Neural progenitor cell (in vitro differentiated cells): Measurements from ENCODE around the gene LYVE1. TPM values are rescaled to one million over a fixed set of nuclear protein-coding genes. Genes with fewer than 3 reads are reported as not detected.

Experiments
- DNase-seq: peaks from one replicate; pipeline ENCODE4 v3.0.0-alpha.2; 2016; ENCODE audit warnings: low spot score
- H2AFZ ChIP-seq: fragments of 200-600 bp; sonication (generic); replicated peaks from 2 replicates; pipeline ENCODE4 v1.6.1; 2016; ENCODE audit warnings: antibody characterized with exemption
- H3F3A ChIP-seq: fragments of 200-600 bp; sonication (generic); 2 replicates; pipeline ENCODE4 v1.6.1; 2016; ENCODE audit warnings: antibody characterized with exemption, low read depth
- H3K27ac ChIP-seq: fragments of 200-600 bp; sonication (generic); 2 replicates; pipeline ENCODE4 v1.5.1; 2016; ENCODE audit warnings: mild to moderate bottlenecking
- H3K27me3 ChIP-seq: fragments of 200-600 bp; sonication (generic); 2 replicates; pipeline ENCODE4 v1.6.1; 2016; ENCODE audit warnings: mild to moderate bottlenecking, moderate library complexity
- H3K36me3 ChIP-seq: fragments of 200-600 bp; sonication (generic); 2 replicates; pipeline ENCODE4 v1.5.1; 2016
- H3K4me1 ChIP-seq: fragments of 200-600 bp; sonication (generic); 2 replicates; pipeline ENCODE4 v1.6.1; 2016; ENCODE audit warnings: mixed run types
- H3K4me2 ChIP-seq: fragments of 200-600 bp; sonication (generic); 2 replicates; pipeline ENCODE4 v1.6.1; 2016
- H3K4me3 ChIP-seq: fragments of 200-600 bp; sonication (generic); 2 replicates; pipeline ENCODE4 v1.5.1; 2016
- H3K79me2 ChIP-seq: fragments of 200-600 bp; sonication (generic); 2 replicates; pipeline ENCODE4 v1.6.1; 2016; ENCODE audit warnings: low read depth
- H3K9ac ChIP-seq: fragments of 200-600 bp; sonication (generic); 2 replicates; pipeline ENCODE4 v1.6.1; 2016
- H3K9me3 ChIP-seq: fragments of 200-600 bp; sonication (generic); 2 replicates; pipeline ENCODE4 v1.5.1; 2016; ENCODE audit warnings: low read depth
- H4K20me1 ChIP-seq: fragments of 200-600 bp; sonication (generic); 2 replicates; pipeline ENCODE4 v1.6.1; 2016; ENCODE audit warnings: low read depth
- H3K27ac Mint-ChIP-seq: 3 replicates; pipeline ENCODE4 v1.8.0; 2021; ENCODE audit warnings: mixed read lengths
- H3K27me3 Mint-ChIP-seq: 2 replicates; pipeline ENCODE4 v1.8.0; 2022; ENCODE audit warnings: low read depth, mild to moderate bottlenecking, inconsistent platforms, moderate library complexity, mixed read lengths; ENCODE audit not compliant: insufficient read depth
- H3K36me3 Mint-ChIP-seq: 3 replicates; pipeline ENCODE4 v1.8.0; 2021; ENCODE audit warnings: mixed read lengths
- H3K4me1 Mint-ChIP-seq: 3 replicates; pipeline ENCODE4 v1.8.0; 2021; ENCODE audit warnings: mixed read lengths
- H3K4me3 Mint-ChIP-seq: 3 replicates; pipeline ENCODE4 v1.8.0; 2021; ENCODE audit warnings: mild to moderate bottlenecking, moderate library complexity, mixed read lengths
- H3K9me3 Mint-ChIP-seq: 3 replicates; pipeline ENCODE4 v1.8.0; 2020; ENCODE audit warnings: mixed read lengths
- EZH2 ChIP-seq: fragments of 200-600 bp; sonication (generic); IDR thresholded peaks from 2 replicates; pipeline ENCODE4 v1.6.1; 2017; ENCODE audit warnings: antibody characterized with exemption, mild to moderate bottlenecking, moderate library complexity
- EZH2phosphoT487 ChIP-seq: fragments of 200-600 bp; sonication (generic); IDR thresholded peaks from 2 replicates; pipeline ENCODE4 v1.6.1; 2017; ENCODE audit warnings: antibody characterized with exemption
- total RNA-seq: library from RNA; depleted of rRNA; stranded (reverse); fragments of >200 nt; gene quantifications from 2 replicates; pipeline ENCODE4 v1.2.3, GENCODE V29; 2015; ENCODE audit warnings: low replicate concordance
- TF ChIP-seq, protein P1 (sequence below): fragments of 200-600 bp; sonication (generic); IDR thresholded peaks from 2 replicates; pipeline ENCODE4 v1.5.1; 2017; ENCODE audit warnings: antibody characterized with exemption, mild to moderate bottlenecking

The LYVE1 gene
- total RNA-seq, 1 donor from 2014 or later, result 0.51 TPM

DNA sequence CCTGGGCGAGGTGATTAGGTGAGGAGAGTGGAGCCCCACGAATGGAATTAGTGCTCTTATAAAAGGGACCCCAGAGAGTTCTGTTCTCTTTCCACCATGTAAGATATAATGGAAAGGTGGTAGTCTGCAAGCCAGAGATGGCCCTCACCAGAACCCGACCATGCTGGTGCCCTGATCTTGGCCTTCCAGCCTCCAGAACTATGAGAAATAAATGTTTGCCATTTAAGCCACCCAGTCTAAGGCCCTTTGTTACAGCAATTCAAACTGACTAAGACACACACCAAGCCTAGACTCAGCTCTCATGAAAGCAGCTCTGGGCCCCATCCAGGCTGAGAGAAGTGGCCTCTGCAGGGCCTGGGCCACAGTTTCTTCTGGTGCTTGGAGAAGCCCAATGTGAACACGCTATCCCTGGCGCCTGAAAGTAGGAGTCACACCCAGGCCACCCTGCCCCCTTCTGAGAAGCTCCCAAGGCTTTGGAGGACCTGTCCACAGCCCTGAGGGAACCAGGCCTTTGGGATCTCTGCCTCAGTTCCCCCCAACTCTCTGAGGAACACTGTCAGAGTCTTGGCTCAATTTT, 35.3 kb upstream of the LYVE1 start:
- no peak for DNase-seq
- Mint-ChIP-seq H3K27me3 (no peaks in the 10 kb centered on the region), H3K36me3 (no peaks in the 10 kb centered on the region), H3K9me3 (no peaks in the 10 kb centered on the region), H3K27ac (no peak overlapping the region), H3K4me1 (peaks cover 28% of the 10 kb centered on the region), H3K4me3 (no peak overlapping the region)
- Histone ChIP-seq H3K9ac (no peak overlapping the region), H3K27me3 (no peaks in the 10 kb centered on the region), H3K9me3 (no peaks in the 10 kb centered on the region), H4K20me1 (no peaks in the 10 kb centered on the region), H3K27ac (no peak overlapping the region), H3K4me1 (peaks cover 8% of the 10 kb centered on the region), H3F3A (no peaks in the 10 kb centered on the region), H2AFZ (no peak overlapping the region), H3K36me3 (no peaks in the 10 kb centered on the region), H3K4me2 (no peak overlapping the region), H3K79me2 (no peaks in the 10 kb centered on the region), H3K4me3 (no peak overlapping the region)
- TF ChIP-seq, protein P1, sequence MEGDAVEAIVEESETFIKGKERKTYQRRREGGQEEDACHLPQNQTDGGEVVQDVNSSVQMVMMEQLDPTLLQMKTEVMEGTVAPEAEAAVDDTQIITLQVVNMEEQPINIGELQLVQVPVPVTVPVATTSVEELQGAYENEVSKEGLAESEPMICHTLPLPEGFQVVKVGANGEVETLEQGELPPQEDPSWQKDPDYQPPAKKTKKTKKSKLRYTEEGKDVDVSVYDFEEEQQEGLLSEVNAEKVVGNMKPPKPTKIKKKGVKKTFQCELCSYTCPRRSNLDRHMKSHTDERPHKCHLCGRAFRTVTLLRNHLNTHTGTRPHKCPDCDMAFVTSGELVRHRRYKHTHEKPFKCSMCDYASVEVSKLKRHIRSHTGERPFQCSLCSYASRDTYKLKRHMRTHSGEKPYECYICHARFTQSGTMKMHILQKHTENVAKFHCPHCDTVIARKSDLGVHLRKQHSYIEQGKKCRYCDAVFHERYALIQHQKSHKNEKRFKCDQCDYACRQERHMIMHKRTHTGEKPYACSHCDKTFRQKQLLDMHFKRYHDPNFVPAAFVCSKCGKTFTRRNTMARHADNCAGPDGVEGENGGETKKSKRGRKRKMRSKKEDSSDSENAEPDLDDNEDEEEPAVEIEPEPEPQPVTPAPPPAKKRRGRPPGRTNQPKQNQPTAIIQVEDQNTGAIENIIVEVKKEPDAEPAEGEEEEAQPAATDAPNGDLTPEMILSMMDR, result no peak
- TF ChIP-seq EZH2 (no peak), EZH2phosphoT487 (no peak)

DNA sequence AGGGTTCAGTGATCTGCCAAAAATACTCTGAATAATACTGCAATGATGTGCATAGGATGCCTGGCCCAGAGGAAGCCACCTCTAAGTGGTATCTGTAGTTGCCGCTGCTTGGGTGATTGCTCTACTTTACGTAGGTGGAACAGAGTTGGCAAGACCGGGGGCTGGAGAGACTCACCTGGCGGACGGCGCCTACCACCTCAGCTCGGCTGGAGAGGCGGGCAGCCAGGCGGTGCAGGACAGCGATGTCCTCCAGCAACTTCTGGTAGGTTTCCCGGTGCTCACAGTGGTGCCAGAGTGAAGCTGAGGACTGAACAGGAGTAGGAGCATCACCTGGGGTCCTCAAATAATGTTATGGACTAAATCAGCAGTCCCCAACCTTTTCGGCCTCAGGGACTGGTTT, 34.5 kb upstream of the LYVE1 start:
- Mint-ChIP-seq H3K4me3 (no peak overlapping the region), H3K36me3 (no peaks in the 10 kb centered on the region), H3K27me3 (no peaks in the 10 kb centered on the region), H3K4me1 (peaks cover 28% of the 10 kb centered on the region), H3K27ac (no peak overlapping the region), H3K9me3 (no peaks in the 10 kb centered on the region)
- Histone ChIP-seq H3K36me3 (no peaks in the 10 kb centered on the region), H3K4me3 (no peak overlapping the region), H4K20me1 (no peaks in the 10 kb centered on the region), H3K27ac (no peak overlapping the region), H3K9ac (no peak overlapping the region), H2AFZ (no peak overlapping the region), H3K9me3 (no peaks in the 10 kb centered on the region), H3F3A (no peaks in the 10 kb centered on the region), H3K27me3 (no peaks in the 10 kb centered on the region), H3K79me2 (no peaks in the 10 kb centered on the region), H3K4me2 (no peak overlapping the region), H3K4me1 (peaks cover 8% of the 10 kb centered on the region)
- no peak for DNase-seq
- TF ChIP-seq, protein P1, result no peak
- TF ChIP-seq EZH2phosphoT487, result no peak
- no peak for TF ChIP-seq EZH2

DNA sequence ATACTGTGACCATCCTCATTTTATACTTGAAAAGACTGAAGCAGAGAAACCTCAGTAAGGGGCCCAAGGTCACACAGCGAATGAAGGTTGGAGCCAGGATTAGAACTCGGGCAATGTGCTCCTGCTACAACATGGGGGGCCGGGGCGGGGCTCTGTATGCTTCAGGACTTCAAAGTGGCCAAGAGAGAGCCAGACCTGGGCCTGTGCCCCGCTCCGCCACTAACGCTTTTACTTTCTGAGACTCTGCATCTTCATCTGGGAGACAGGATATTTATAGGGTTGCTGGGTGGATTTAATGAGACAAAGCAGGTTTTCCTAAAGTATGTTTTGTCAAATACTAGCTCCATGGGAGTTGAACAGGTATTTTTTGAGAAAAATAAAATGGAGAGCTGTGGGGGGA, 33.9 kb upstream of the LYVE1 start:
- Mint-ChIP-seq H3K27me3 (no peaks in the 10 kb centered on the region), H3K4me1 (peaks cover 28% of the 10 kb centered on the region), H3K27ac (no peak overlapping the region), H3K4me3 (no peak overlapping the region), H3K36me3 (no peaks in the 10 kb centered on the region), H3K9me3 (no peaks in the 10 kb centered on the region)
- no peaks in the 10 kb centered on the region for H3K79me2 ChIP-seq
- H3K36me3 ChIP-seq, result no peaks in the 10 kb centered on the region
- no peak overlapping the region for H3K9ac ChIP-seq
- H3K4me2 ChIP-seq, result no peak overlapping the region
- no peaks in the 10 kb centered on the region for H4K20me1 ChIP-seq
- TF ChIP-seq EZH2phosphoT487, result no peak
- TF ChIP-seq EZH2, result no peak
- TF ChIP-seq, protein P1, result no peak
- no peak for DNase-seq
- H3K27ac ChIP-seq, result no peak overlapping the region
- H3K4me1 ChIP-seq, result peaks cover 8% of the 10 kb centered on the region
- H3K9me3 ChIP-seq, result no peaks in the 10 kb centered on the region
- no peak overlapping the region for H3K4me3 ChIP-seq
- H3K27me3 ChIP-seq, result no peaks in the 10 kb centered on the region
- no peak overlapping the region for H2AFZ ChIP-seq
- no peaks in the 10 kb centered on the region for H3F3A ChIP-seq
